ENCODE results near the gene CYSRT1.
"Not testable (repeated sequence)": the region's sequence is repeated elsewhere in the genome, so short reads cannot be mapped to it uniquely, and the experiment has no call there.

Gene CYSRT1

DNA sequence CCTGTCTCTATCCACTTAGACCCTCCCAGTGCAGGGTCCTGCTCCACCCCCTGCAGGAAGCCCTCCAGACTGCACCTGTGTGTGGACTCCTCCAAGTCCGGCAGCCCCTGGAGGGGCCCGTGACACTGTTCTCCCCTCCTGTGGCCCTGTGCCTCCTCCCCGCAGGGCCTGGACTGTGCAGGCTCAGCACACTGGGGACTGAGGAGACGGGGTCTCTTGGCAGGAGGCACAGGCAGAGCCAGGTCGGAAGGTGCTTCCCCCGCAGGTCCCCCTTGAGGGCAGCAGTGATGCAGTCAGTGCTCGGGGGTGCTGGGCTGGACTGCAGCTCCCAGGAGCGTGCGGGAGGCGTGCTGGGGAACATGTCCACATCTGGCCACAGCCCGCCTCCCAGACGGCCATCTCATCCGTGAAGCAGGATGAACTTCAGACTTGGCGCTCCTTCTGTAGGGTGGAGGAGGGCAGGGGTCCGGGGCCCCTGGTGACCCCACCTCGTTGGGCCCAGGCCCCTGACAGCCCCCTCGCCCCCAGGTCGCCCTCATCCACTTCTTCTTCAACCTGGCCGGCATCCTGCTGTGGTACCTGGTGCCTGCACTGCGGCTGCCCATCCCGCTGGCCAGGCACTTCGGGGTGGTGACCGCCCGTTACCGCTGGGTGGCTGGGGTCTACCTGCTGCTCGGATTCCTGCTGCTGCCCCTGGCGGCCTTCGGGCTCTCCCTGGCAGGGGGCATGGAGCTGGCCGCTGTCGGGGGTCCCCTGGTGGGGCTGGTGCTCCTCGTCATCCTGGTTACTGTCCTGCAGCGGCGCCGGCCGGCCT is 10.7 kb downstream of the CYSRT1 start:
- POLR2A ChIA-PET = interaction anchor here (0.6 to 1.0 kb wide), 5 partner anchors 10 to 344 kb away, joined by 4 to 6 read pairs (median 4); no protein-coding TSS in a partner anchor

DNA sequence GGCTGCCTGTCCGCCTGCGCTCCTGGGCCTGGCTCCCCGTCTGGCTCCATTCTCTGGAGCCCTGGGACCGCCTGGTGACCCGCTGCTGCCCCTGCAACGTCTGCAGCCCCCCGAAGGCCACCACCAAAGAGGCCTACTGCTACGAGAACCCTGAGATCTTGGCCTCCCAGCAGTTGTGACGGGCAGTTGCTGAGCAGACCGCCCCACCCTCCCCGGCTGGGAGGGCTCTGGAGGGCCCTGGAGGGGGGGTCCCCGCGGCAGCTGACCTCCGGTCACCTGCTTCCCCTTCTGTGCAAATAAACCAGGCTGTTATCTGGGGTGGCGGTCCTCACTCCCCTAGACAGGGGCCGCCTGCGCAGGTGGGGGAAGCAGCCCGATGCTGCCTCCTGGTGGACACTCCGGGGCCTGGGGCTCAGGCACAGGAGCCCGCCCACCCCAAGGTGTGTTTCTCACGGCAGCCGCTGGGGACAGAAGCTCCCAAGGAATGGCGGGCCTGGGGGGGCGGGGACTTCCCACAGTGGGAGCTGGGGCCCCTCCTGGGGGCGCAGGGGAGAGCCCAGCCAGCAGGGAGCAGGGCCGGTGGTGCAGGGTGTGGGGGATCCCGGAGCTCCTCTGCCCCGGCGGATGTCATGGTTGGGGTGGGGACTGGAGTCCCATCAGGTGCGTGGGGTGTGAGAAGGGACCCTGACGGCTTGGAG is 11.4 kb downstream of the CYSRT1 start:
- ChIA-PET POLR2A (interaction anchor here (0.6 to 1.4 kb wide), 7 partner anchors 10 to 343 kb away, joined by 3 to 6 read pairs (median 4); partner anchors contain the start of gene TPRN), CTCF (interaction anchor here (0.6 to 8.0 kb wide), 70 partner anchors 9 to 495 kb away, joined by 3 to 92 read pairs (median 6); partner anchors contain the start of genes ANAPC2, CYSRT1, DPP7 and LRRC26)
- peak; percentile 95 for DNase-seq (ENCODE audit: extremely low spot score)
- TF ChIP-seq CTCF (IDR thresholded peaks at IDR 0.05; ENCODE audit: control extremely low read depth, extremely low read depth, low read depth, missing control alignments) = peak; percentile 99

More for the DNA sequence above, 10.7 kb downstream of the CYSRT1 start:
- no peak for TF ChIP-seq CTCF (IDR thresholded peaks at IDR 0.05; ENCODE audit: control extremely low read depth, extremely low read depth, low read depth, missing control alignments)
- no peak for DNase-seq (ENCODE audit: extremely low spot score)
- CTCF ChIA-PET = interaction anchor here (0.7 to 8.0 kb wide), 41 partner anchors 10 to 288 kb away, joined by 3 to 92 read pairs (median 6); partner anchors contain the start of genes ANAPC2, CYSRT1, NPDC1 and NRARP

- CTCF ChIA-PET = interaction anchor here (0.6 to 8.0 kb wide), 69 partner anchors 8 to 495 kb away, joined by 3 to 92 read pairs (median 6); partner anchors contain the start of genes ANAPC2, CYSRT1, DPP7 and LRRC26
- POLR2A ChIA-PET = interaction anchor here (0.9 to 1.4 kb wide), 4 partner anchors 9 to 36 kb away, joined by 3 to 6 read pairs (median 4); partner anchors contain the start of gene TPRN
- DNase-seq (ENCODE audit: extremely low spot score) = no peak
- no peak for TF ChIP-seq CTCF (IDR thresholded peaks at IDR 0.05; ENCODE audit: control extremely low read depth, extremely low read depth, low read depth, missing control alignments)
These were observed 12.0 kb downstream of the CYSRT1 start for GRCh38 chr9:137236936-137237421.

- POLR2A ChIA-PET = interaction anchor here (1.4 kb wide), 1 partner anchor 16 kb away, joined by 3 read pairs; no protein-coding TSS in a partner anchor
- TF ChIP-seq CTCF (IDR thresholded peaks at IDR 0.05; ENCODE audit: control extremely low read depth, extremely low read depth, low read depth, missing control alignments) = no peak
These were observed 13.1 kb downstream of the CYSRT1 start for GRCh38 chr9:137237759-137238726.

DNA sequence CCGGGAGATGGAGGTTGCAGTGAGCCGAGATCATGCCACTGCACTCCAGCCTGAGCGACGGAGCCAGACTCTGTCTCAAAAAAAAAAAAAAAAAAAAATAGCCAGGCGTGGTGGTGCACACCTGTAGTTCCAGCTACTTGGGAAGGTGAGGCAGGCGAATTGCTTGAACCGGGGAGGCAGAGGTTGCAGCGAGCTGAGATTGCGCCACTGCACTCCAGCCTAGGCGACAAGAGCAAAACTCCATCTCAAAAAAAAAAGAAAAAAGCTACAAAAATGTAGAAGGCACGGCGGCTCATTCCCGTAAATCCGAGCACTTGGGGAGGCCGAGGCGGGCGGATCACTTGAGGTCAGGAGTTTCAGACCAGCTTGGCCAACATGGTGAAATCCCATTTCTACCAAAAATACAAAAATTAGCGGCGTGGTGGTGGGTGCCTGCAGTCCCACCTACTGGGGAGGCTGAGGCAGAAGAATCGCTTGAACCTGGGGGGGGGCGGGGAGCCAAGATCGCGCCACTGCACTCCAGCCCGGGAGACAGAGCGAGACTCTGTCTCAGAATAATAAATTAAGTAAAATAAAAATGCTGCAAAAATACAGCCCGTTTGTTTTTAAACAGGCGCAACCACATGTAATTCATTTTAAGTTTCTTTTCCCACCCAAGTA is 14.7 kb downstream of the CYSRT1 start:
- ChIA-PET CTCF (interaction anchor here (0.8 to 8.0 kb wide), 9 partner anchors 15 to 303 kb away, joined by 3 to 92 read pairs (median 3); partner anchors contain the start of genes CYSRT1, EXD3, LRRC26 and NOXA1), POLR2A (interaction anchor here (0.5 to 6.8 kb wide), 11 partner anchors 8 to 171 kb away, joined by 3 to 124 read pairs (median 9); partner anchors contain the start of genes CYSRT1, MAN1B1, NELFB and NRARP)

More at GRCh38 chr9:137237759-137238726, 13.1 kb downstream of the CYSRT1 start:
- no peak for DNase-seq (ENCODE audit: extremely low spot score)
- CTCF ChIA-PET = interaction anchor here (1.0 to 8.0 kb wide), 29 partner anchors 7 to 496 kb away, joined by 3 to 92 read pairs (median 10); partner anchors contain the start of genes ANAPC2, CYSRT1, MAN1B1 and NELFB

More for the DNA sequence above, 14.7 kb downstream of the CYSRT1 start:
- DNase-seq (ENCODE audit: extremely low spot score) = not testable (repeated sequence)
